Muscle of arm (tissue), 14 donors: ENCODE measurements around the gene CYSLTR2. TPM values are rescaled to one million over a fixed set of nuclear protein-coding genes. Genes with fewer than 3 reads are reported as not detected.

Experiments
- DNase-seq: peaks from one replicate; pipeline ENCODE4 v3.0.0-alpha.2; 2013
- long read RNA-seq, 11 donors: transcript quantifications; one replicate each; lab custom pipeline, GENCODE V29; 2026
- polyA plus RNA-seq, 12 donors: library from polyadenylated mRNA; unstranded; fragments of 120-200 nt; gene quantifications; one replicate each; pipeline ENCODE4 v1.2.1, GENCODE V29; 2013; ENCODE audit not compliant: insufficient read length in 12 of 12

Gene CYSLTR2
- under 1 TPM in 10 of 12 donors, not detected in 2; 0.07 to 0.73 (median 0.33) TPM for polyA plus RNA-seq
- long read RNA-seq, donor 1, full-length matches to known transcripts, result 6 of 6 reads
- long read RNA-seq, donor 1, partial matches to known transcripts, result 0 of 6 reads
- long read RNA-seq, donor 1, other reads (novel, unspliced or antisense), result 0 of 6 reads
- long read RNA-seq, donor 2, result 0 reads
- long read RNA-seq, donor 3, result 0 reads
- long read RNA-seq, donor 4, result 0 reads
- long read RNA-seq, donor 5, result 0 reads
- long read RNA-seq, donor 6, result 0 reads
- long read RNA-seq, donor 7, result 0 reads
- long read RNA-seq, donor 8, result 0 reads
- long read RNA-seq, donor 9, result 0 reads
- long read RNA-seq, donor 10, result 0 reads
- long read RNA-seq, donor 11, result 0 reads

DNA sequence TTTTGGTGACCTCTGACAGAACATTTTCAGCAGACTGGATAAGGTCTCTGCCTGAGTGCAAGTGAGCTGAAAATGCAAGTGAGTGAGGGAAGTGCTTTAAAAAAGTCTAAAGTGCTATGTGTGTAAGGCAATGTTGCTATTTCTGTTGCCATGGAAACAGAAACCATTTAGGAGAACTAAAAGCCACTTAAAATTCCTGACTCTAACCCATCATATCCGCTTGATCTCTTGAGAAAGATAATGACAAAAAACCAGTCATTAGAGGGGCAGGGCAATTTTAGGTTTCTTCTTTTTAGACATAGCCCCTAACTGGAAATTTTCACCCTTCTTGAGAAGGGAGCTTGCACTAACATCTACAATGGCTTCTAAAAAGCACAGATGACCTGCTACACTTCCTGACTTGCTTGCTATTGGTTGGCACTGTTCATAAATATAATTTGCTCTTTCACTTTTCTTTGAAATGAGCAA lies at the start of gene CYSLTR2:
CYSLTR2 (plus strand) TSS at position 458 of the 468 bp plus-strand sequence. CDS start 52,889 bp downstream, outside the sequence.
- DNase-seq, result peak; percentile 46

DNA sequence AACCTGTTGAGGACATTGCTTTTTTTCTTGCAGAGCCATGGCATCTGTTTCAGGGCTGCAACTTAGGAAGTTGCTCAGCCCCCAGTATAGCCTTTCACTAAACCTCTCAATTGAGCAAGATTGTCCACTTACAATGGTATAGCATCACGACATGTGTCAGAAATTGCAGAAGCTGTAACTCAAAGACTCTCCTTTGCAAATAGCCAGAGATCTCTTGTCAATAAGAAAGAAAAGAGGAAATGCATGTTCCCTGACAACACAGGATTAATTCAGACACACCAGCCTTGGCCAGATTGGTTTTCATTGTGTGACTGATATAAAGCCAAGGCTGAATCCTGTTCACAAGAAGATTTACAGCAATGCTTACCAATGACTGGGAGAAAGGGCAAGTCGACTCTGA lies 38.7 kb upstream of the CYSLTR2 start:
- DNase-seq, result no peak

DNA sequence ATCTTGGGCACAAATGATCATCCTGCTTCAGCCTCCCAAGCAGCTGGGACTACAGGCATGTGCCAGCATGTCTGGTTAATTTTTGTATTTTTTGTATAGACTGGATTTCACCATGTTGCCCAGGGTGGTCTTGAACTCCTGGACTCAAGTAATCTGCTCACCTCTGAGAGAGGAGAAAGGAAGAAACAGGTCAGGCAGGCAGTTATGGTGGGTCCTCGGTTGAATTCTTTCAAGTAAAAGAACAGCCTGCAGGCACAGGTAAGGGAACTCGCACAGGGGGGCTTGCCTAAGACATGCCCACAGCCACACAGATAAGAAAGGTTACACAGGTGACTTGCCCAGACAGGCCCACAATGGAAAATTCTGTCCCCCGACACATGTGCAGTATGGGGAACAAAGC lies 34.8 kb upstream of the CYSLTR2 start:
- no peak for DNase-seq

DNA sequence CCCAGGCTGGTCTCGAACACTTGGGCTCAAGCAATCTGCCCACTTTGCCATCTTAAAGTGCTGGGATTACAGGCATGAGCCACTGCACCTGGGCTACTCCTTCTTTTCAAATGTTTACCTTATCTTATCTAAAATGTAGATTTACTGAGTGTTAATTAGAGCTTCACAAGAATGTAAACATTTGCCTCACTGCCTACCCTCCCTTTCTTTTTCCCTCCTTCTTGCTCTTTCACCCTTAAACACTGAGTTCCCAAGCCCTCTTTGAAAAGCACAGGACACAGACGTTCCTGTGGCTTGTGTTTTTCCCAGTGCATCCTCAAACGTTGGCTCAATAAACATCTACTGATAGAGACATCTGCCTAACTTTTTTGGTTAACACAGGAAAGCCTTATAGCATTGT lies 32.7 kb upstream of the CYSLTR2 start:
- DNase-seq, result no peak

DNA sequence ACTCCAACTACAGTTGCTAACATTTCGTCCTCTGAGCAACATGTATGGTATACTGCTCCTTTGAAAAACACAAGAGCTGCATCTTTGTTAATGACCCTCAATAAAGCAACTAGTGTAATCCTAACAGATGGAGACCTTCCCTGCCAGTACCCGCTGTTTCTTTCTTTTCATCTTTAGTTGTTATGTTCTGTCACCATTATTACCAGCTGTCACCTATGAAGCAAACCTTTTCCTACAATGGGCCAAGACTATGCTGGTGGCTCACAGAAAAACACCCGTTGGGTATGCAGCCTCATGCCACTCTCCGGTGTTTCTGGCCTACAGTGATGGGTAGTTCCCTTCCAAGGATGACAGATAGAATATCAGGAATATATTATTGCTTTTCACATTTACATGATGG lies 29.7 kb upstream of the CYSLTR2 start:
- no peak for DNase-seq

DNA sequence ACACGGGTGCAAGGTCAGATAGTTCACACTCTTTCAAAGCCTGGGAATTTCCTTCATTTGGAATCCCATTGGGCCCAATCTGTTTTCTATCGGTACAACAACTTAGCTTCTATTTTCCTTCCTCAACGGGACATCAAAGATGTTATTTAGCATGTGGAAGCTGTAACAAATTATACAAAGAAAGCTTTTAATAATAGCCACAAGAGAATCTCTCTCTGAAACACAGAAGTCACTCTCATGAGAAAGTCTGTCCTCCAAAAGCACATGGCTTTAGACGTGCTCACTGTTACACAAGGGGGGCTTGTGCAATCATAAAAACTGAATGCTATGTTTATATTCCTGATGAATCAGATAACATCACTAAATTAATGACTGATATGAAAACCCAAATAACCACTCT lies 28.9 kb upstream of the CYSLTR2 start:
- DNase-seq, result no peak

DNA sequence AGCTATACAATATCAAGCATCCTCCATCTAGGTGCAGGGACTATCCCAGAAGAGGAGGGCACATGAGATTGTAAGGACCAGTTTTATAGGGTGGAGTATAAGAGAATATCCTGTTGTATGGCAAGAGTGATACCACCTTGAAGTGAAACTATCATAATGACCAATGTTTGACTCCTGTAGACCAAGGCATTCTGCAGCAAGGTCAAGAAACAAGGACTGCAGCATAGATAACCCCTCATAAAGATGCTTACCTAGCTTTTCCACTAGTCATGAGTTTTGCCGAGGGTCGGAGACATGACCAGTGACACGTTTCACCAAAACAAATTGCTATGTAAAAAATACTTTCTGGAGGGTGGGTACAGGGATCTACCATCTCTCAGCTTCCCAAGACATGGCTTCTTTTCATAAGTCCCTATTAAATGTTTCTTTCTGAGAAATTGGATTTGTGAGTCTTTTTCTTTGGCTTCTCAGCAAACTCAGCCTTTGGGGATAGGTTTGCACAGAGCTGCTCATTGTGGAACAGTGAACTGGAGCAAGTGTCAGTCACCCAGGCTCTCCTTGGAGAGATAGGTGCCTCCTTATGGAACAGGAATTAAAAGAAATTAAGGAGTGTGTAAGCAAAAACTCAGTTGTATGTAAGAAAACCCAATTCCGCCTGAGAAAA lies 28.2 kb upstream of the CYSLTR2 start:
- DNase-seq, result no peak

GRCh38 chr13:48626077-48626449 lies 27.7 kb upstream of the CYSLTR2 start:
- no peak for DNase-seq

DNA sequence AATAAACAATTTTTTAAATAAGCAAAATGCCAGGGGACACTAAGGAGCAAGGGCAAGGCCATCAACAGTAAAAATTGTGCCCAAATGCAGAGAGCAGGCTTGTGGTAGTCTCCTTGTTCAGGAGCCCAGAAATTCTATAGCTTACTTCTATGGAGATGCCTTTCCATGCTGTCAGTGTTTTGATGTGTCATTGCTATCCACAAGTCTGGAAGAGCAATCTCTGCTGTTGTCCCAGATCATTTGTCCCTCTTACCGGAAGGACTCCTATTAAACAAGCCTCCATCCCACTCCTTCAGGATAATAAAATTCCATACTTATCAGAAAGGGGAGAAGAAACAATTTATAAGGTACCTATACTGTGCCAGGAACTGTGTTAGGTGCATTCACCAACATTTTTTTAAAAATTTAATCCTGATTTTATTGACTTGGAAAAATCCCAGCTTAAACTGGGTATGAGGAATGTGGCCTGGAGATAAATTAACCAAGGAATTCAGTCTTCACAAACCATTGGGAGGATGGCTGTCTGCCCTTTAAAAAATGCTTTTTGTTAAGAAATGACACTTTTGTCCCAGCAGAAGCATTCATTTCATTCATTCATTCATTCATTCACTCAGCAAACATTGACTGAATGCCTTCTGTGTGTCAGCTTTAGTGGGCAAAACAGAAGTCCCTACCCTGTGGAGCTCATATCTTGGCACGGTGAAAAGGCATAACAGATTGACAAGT lies 26.8 kb upstream of the CYSLTR2 start:
- DNase-seq, result no peak

GRCh38 chr13:48629277-48629676 lies 24.5 kb upstream of the CYSLTR2 start:
- DNase-seq, result no peak

DNA sequence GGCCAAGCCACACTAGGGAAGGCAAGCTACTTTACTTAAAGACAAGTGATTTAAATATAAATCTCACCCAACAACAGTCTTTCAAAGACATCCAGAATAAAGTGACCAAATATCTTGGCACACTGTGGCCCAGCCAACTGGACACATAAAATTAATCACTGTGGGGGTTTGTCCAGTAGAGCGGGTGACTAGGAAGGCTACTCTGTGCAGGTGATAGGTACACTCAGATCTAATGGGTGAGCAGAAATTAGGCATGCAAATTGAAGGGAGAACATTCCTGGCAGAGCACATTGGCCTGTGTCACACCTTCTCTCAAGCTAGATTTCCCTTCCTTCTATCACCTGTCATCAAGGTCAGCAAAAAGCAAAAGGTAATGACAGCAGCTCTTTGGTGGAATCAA lies 23.4 kb upstream of the CYSLTR2 start:
- no peak for DNase-seq

GRCh38 chr13:48630773-48631172 lies 23.0 kb upstream of the CYSLTR2 start:
- peak; percentile 35 for DNase-seq

DNA sequence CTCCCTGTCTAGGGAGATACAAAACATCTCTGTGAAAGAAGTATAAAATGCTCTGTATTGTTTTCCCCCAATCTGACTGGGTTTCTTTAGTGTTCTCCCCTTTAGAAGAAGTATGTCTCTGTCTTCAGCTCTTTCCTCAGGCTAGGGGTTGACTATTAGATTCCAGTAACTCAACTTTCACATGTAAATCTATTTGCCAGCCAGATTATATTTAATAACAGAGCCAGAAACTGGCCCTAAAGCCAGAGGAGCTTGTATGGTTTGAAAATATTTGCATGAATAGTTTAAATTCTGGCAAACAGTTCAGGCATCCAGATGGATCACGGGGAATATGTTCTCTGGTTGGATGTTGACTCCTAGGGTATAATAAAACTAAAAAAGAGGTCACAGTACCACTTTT lies 22.3 kb upstream of the CYSLTR2 start:
- no peak for DNase-seq

- DNase-seq, result no peak
These were observed 20.0 kb upstream of the CYSLTR2 start for GRCh38 chr13:48633700-48634099.

GRCh38 chr13:48634636-48635035 lies 19.1 kb upstream of the CYSLTR2 start:
- DNase-seq, result no peak

DNA sequence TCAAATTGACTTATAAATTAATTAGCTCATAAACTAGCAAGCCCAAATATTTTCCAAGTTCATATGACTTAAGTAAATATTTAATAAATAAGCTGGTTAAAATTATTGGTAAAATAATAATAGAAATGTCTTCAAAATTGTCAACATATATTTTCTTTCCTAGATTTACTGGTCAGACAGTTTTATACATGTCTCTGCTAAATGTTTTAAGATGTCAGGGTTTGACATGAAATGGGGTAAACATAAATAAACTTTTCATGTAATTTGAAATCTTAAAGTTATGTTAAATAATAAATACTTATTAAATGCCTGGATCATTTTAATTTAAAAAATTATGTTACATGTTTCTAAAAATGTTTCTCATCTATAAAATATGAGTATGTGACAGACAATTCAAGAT lies 18.3 kb upstream of the CYSLTR2 start:
- no peak for DNase-seq

DNA sequence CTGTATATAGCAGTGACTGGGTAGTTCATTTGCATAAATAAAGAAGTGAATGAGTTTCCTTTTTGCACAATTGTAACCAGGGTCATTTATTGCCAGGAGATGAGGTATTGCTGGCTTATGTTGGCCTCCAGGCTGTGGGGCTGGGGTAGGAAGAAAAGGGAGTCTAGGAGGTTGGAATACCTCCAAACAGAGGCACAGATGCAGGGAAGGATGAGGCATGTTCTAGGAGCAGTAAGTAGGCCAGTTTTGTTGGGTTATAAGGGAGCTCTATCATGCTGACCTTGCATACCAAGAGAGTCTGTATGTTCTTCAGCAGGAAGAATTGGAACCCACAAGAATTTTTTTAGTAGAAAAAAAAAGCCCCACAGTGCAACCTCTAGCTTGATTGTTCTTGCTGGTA lies 17.2 kb upstream of the CYSLTR2 start:
- DNase-seq, result no peak

- no peak for DNase-seq
These were observed 16.1 kb upstream of the CYSLTR2 start for GRCh38 chr13:48637601-48638000.

GRCh38 chr13:48640767-48641166 lies 13.0 kb upstream of the CYSLTR2 start:
- DNase-seq, result no peak

DNA sequence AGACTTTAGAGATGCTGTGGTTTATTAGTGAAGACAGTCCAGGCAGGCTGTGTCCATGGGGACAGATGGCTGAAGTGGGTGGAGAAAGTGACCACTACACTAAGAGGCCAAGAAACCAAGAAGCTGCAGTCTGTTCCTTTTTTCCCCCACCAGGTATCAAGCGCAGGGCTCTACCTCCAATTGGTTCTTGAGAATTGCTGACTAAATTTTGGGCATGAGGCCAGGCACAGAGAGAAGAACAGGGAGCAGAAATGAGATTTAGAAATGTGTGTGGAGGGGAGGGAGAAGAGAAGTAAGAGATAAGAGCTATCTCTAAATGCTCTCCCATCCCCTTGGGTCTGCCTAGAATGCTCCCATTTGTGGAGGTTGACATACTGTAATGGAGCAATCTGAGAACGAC lies 12.3 kb upstream of the CYSLTR2 start:
- no peak for DNase-seq

DNA sequence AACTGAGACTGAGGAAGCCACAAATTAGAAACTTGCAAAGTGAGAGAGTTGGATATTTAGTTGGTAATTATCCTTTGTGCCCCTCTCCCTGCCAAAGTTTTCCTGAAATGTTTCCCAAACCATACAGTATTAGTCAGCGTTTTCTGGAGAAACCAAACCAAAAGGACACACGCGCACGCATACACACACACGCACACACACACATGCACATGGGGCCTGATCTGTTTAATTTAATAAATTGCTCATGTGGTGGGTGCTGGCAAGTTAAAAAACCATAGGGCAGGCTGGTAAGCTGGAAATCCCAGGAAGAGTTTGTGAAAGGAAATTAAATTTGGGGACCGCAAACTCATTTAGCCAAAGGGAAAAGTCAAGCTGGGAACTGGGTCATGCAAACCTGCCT lies 11.7 kb upstream of the CYSLTR2 start:
- DNase-seq, result no peak

GRCh38 chr13:48643159-48643558 lies 10.6 kb upstream of the CYSLTR2 start:
- DNase-seq, result no peak

- no peak for DNase-seq
These were observed 9.6 kb upstream of the CYSLTR2 start for GRCh38 chr13:48644141-48644540.
